Keratinocyte (primary cell): ENCODE measurements around the gene CUEDC2. TPM values are rescaled to one million over a fixed set of nuclear protein-coding genes. Genes with fewer than 3 reads are reported as not detected.

Source experiments
- DNase-seq: peaks from one replicate; pipeline ENCODE4 v3.0.0-alpha.2; 2011; ENCODE audit warnings: low read depth, missing footprints, low spot score
- FAIRE-seq: peaks from 2 replicates; lab custom pipeline; 2011; peaks lifted over from hg19 to GRCh38; lab: Jason Lieb, UNC
- H2AFZ ChIP-seq: 2 replicates; pipeline ENCODE4 v1.6.0; 2012; ENCODE audit warnings: low read length, control low read depth, inconsistent platforms; ENCODE audit not compliant: control insufficient read depth
- H3K27ac ChIP-seq: 2 replicates; pipeline ENCODE4 v1.5.1; 2011; ENCODE audit warnings: low read length; ENCODE audit not compliant: control insufficient read depth, insufficient read depth
- H3K27me3 ChIP-seq: 3 replicates; pipeline ENCODE4 v1.6.0; 2011; ENCODE audit warnings: low read length; ENCODE audit not compliant: control insufficient read depth, insufficient read depth; ENCODE audit errors: extremely low read depth
- H3K36me3 ChIP-seq, 2 experiments: 2 replicates in 1 of 2; 3 replicates in 1 of 2; pipeline ENCODE4 v1.5.1; 2011; ENCODE audit warnings: low read length in 2 of 2, mild to moderate bottlenecking in 1 of 2; ENCODE audit not compliant: control insufficient read depth in 2 of 2, insufficient read depth in 2 of 2; ENCODE audit errors: extremely low read depth in 1 of 2
- H3K4me1 ChIP-seq: 3 replicates; pipeline ENCODE4 v1.5.1; 2011; ENCODE audit warnings: low read length; ENCODE audit not compliant: control insufficient read depth, insufficient read depth; ENCODE audit errors: extremely low read depth
- H3K4me2 ChIP-seq: 3 replicates; pipeline ENCODE4 v1.6.0; 2011; ENCODE audit warnings: low read depth, low read length; ENCODE audit not compliant: control insufficient read depth, insufficient read depth; ENCODE audit errors: extremely low read depth
- H3K4me3 ChIP-seq, 3 experiments: fragments of 200-600 bp in 1 of 3; sonication (generic) in 1 of 3; 2 replicates in 2 of 3; 3 replicates in 1 of 3; pipeline ENCODE4 v1.5.1; 2011 to 2016; ENCODE audit warnings: low read length in 3 of 3, mild to moderate bottlenecking in 3 of 3, control low read depth in 2 of 3, inconsistent platforms in 1 of 3, low read depth in 1 of 3, mixed read lengths in 1 of 3, mixed run types in 1 of 3, moderate library complexity in 1 of 3; ENCODE audit not compliant: control insufficient read depth in 2 of 3, insufficient read depth in 2 of 3; ENCODE audit errors: extremely low read depth in 1 of 3
- H3K79me2 ChIP-seq: 2 replicates; pipeline ENCODE4 v1.6.0; 2012; ENCODE audit warnings: low read length; ENCODE audit not compliant: control insufficient read depth, insufficient read depth
- H3K9ac ChIP-seq: 3 replicates; pipeline ENCODE4 v1.6.0; 2011; ENCODE audit warnings: low read length; ENCODE audit not compliant: control insufficient read depth, insufficient read depth; ENCODE audit errors: extremely low read depth
- H3K9me1 ChIP-seq: 3 replicates; pipeline ENCODE4 v1.6.0; 2011; ENCODE audit warnings: low read length; ENCODE audit not compliant: control insufficient read depth, insufficient read depth; ENCODE audit errors: extremely low read depth
- H3K9me3 ChIP-seq: 2 replicates; pipeline ENCODE4 v1.5.1; 2012; ENCODE audit warnings: low read depth, low read length; ENCODE audit not compliant: control insufficient read depth
- H4K20me1 ChIP-seq: 3 replicates; pipeline ENCODE4 v1.6.0; 2011; ENCODE audit warnings: low read length; ENCODE audit not compliant: control insufficient read depth, insufficient read depth; ENCODE audit errors: extremely low read depth
- CTCF ChIP-seq, 3 experiments: IDR thresholded peaks in 1 of 3; conservative IDR thresholded peaks in 1 of 3; optimal IDR thresholded peaks in 1 of 3; 2 replicates in 2 of 3; 3 replicates in 1 of 3; pipeline versions ENCODE3 to v1.5.1; 2011; ENCODE audit warnings: low read length in 3 of 3, mild to moderate bottlenecking in 3 of 3, moderate library complexity in 2 of 3, control low read depth in 1 of 3, inconsistent platforms in 1 of 3; ENCODE audit not compliant: insufficient read depth in 2 of 3; ENCODE audit errors: extremely low read depth in 1 of 3
- EZH2 ChIP-seq: IDR thresholded peaks from one replicate; pipeline ENCODE4 v1.6.1; 2012; ENCODE audit warnings: inconsistent platforms, mild to moderate bottlenecking, low read length, moderate library complexity
- dilution Hi-C: fragments of 300-500 bp; cut with MboI; formaldehyde crosslinking; loops from one replicate; pipeline ENCODE4 v1.7.0; 2020; ENCODE audit warnings: low sequenced_read_pairs; ENCODE audit not compliant: extremely low pct_ligation_motif_present
- polyA plus RNA-seq, 5 experiments: library from polyadenylated mRNA; depleted of rRNA in 3 of 5; stranded (reverse) in 3 of 5; stranded (forward) in 1 of 5; unstranded in 1 of 5; fragments of >200 nt; gene quantifications; 1 replicate in 1 of 5; 2 replicates in 3 of 5; 3 replicates in 1 of 5; pipeline versions ENCODE4 v1.2.1 to v1.2.3, GENCODE V29; 2011 to 2012; ENCODE audit warnings: missing spikeins in 2 of 5, low read depth in 1 of 5, low replicate concordance in 1 of 5

CUEDC2 gene
- polyA plus RNA-seq, 1 donor (not counting 4 experiments of a cell fraction or from before 2014, with no cell fraction given) = 46.6 TPM

GRCh38 chr10:102408131-102408727 is 24.1 kb downstream of the CUEDC2 start:
- H3K4me3 ChIP-seq = peak overlapping the region in 1 of 3 experiments; percentile 27
- peak; percentile 77 for TF ChIP-seq EZH2
- TF ChIP-seq CTCF (optimal IDR thresholded peaks at IDR 0.05 in 1 of 3, IDR thresholded peaks at IDR 0.05 in 1 of 3, conservative IDR thresholded peaks at IDR 0.05 in 1 of 3; ENCODE audit: extremely low read depth in 1 of 3, insufficient read depth in 2 of 3, low read length in 3 of 3) = no peak

GRCh38 chr10:102407425-102408130 is 24.8 kb downstream of the CUEDC2 start:
- DNase-seq (no peak), FAIRE-seq (peak; percentile 59)
- Histone ChIP-seq H3K9me1 (no peaks in the 10 kb centered on the region), H3K36me3 (peaks cover 0 to 7% of the 10 kb centered on the region in 2 experiments), H3K9ac (no peak overlapping the region), H3K27me3 (peaks cover 52% of the 10 kb centered on the region), H3K4me1 (peaks cover 11% of the 10 kb centered on the region), H3K4me2 (no peak overlapping the region), H3K27ac (no peak overlapping the region), H3K4me3 (no peak overlapping the region), H4K20me1 (no peaks in the 10 kb centered on the region), H2AFZ (no peak overlapping the region), H3K9me3 (no peaks in the 10 kb centered on the region), H3K79me2 (no peaks in the 10 kb centered on the region)
- dilution Hi-C loops = no loop called here
- no peak for TF ChIP-seq EZH2
- TF ChIP-seq CTCF (optimal IDR thresholded peaks at IDR 0.05 in 1 of 3, IDR thresholded peaks at IDR 0.05 in 1 of 3, conservative IDR thresholded peaks at IDR 0.05 in 1 of 3; ENCODE audit: extremely low read depth in 1 of 3, insufficient read depth in 2 of 3, low read length in 3 of 3) = no peak

More at GRCh38 chr10:102408131-102408727, 24.1 kb downstream of the CUEDC2 start:
- H3K36me3 ChIP-seq = peaks cover 0 to 6% of the 10 kb centered on the region in 2 experiments
- H2AFZ ChIP-seq = no peak overlapping the region
- no peak overlapping the region for H3K27ac ChIP-seq
- DNase-seq (no peak), FAIRE-seq (no peak)
- no peaks in the 10 kb centered on the region for H3K79me2 ChIP-seq
- H3K27me3 ChIP-seq = peaks cover 57% of the 10 kb centered on the region
- H3K4me2 ChIP-seq = no peak overlapping the region
- H3K9ac ChIP-seq = no peak overlapping the region
- dilution Hi-C loops = no loop called here
- no peaks in the 10 kb centered on the region for H3K9me1 ChIP-seq
- no peaks in the 10 kb centered on the region for H4K20me1 ChIP-seq
- no peaks in the 10 kb centered on the region for H3K9me3 ChIP-seq
- H3K4me1 ChIP-seq = peaks cover 11% of the 10 kb centered on the region
